ENCODE data around the gene DMD. TPM values are rescaled to one million over a fixed set of nuclear protein-coding genes. Genes with fewer than 3 reads are reported as not detected.

The DMD gene
- total RNA-seq, 2 donors from 2014 or later = 19.6 to 24.9 TPM

DNA sequence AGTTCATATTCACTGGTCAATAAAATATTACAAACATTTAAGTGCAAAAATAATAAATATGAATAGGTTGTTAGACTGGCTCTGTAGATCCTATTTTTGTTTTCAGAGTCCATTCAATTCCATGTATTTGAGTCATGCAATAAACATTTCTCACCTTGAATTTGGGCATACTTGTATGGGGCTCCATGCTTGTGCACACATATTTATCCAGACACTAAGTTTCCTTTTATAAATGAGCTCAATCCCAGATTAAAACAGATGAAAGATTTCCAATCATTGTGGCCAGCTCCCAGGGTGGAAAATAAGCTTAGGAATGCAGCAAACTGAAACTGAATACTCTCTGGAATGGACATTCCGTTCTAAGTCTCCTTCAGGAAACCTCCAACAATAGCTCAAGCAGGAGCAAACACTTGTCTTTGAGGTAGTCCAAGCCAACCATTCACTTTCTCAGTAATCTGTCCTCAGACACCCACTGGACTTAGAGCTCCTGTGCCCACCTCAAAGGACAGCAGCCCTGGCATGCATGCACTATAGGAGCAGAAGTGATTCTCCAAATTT, 16.4 kb downstream of the DMD start:
- Mint-ChIP-seq H3K9me3 (peaks cover 11% of the 10 kb centered on the region), H3K27ac (no peak overlapping the region), H3K4me1 (peaks cover 9% of the 10 kb centered on the region), H3K4me3 (no peak overlapping the region), H3K27me3 (ENCODE audit: insufficient read depth) (no peaks in the 10 kb centered on the region), H3K36me3 (ENCODE audit: low read depth) (no peaks in the 10 kb centered on the region)
- no peaks in the 10 kb centered on the region for H3K36me3 ChIP-seq (ENCODE audit: control insufficient read depth, insufficient read depth, low read length)
- no peaks in the 10 kb centered on the region for H3K4me1 ChIP-seq (ENCODE audit: control insufficient read depth, insufficient read depth, low read length)
- no peak overlapping the region for H3K9ac ChIP-seq (ENCODE audit: extremely low read depth, low read length, poor library complexity, severe bottlenecking)
- TF ChIP-seq, protein P1, sequence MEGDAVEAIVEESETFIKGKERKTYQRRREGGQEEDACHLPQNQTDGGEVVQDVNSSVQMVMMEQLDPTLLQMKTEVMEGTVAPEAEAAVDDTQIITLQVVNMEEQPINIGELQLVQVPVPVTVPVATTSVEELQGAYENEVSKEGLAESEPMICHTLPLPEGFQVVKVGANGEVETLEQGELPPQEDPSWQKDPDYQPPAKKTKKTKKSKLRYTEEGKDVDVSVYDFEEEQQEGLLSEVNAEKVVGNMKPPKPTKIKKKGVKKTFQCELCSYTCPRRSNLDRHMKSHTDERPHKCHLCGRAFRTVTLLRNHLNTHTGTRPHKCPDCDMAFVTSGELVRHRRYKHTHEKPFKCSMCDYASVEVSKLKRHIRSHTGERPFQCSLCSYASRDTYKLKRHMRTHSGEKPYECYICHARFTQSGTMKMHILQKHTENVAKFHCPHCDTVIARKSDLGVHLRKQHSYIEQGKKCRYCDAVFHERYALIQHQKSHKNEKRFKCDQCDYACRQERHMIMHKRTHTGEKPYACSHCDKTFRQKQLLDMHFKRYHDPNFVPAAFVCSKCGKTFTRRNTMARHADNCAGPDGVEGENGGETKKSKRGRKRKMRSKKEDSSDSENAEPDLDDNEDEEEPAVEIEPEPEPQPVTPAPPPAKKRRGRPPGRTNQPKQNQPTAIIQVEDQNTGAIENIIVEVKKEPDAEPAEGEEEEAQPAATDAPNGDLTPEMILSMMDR (conservative IDR thresholded peaks at IDR 0.05) = no peak
- DNase-seq = no peak
- no peaks in the 10 kb centered on the region for H3K9me3 ChIP-seq (ENCODE audit: control insufficient read depth, low read length)
- H3K27ac ChIP-seq (ENCODE audit: low read depth, low read length) = no peak overlapping the region
- H3K4me3 ChIP-seq (ENCODE audit: low read length) = no peak overlapping the region
- H3K27me3 ChIP-seq (ENCODE audit: control insufficient read depth, insufficient read depth, low read length, poor library complexity, severe bottlenecking) = no peaks in the 10 kb centered on the region
- 91 to 100% methylated on average over 1 of the region's 1 CpG for WGBS, 2 experiments (ENCODE audit: insufficient coverage in 1 of 2, insufficient read length in 1 of 2)

DNA sequence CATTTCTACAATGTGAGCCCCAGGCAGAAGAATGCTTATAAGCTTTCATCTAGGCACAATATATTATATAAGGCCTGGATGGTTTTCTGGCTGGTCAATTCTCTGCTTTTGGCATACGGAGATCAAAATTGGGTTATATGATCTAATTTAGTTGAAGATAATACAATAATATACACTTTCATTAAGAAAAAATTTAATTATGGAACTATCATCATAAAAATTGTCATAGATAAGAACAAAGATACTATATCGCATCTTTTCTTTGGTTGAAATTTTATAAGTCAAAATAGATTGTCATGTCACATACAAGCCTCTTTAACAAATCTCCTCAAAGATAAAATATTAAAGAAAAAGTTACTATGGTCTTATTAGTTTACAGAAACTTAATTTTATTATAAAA, 17.1 kb downstream of the DMD start:
- WGBS, 2 experiments (ENCODE audit: insufficient coverage in 1 of 2, insufficient read length in 1 of 2) = no CpG with 5 or more reads among the region's 2 CpGs
- Histone ChIP-seq H3K36me3 (ENCODE audit: control insufficient read depth, insufficient read depth, low read length) (no peaks in the 10 kb centered on the region), H3K27ac (ENCODE audit: low read depth, low read length) (no peak overlapping the region), H3K9ac (ENCODE audit: extremely low read depth, low read length, poor library complexity, severe bottlenecking) (no peak overlapping the region), H3K27me3 (ENCODE audit: control insufficient read depth, insufficient read depth, low read length, poor library complexity, severe bottlenecking) (no peaks in the 10 kb centered on the region), H3K9me3 (ENCODE audit: control insufficient read depth, low read length) (no peaks in the 10 kb centered on the region), H3K4me1 (ENCODE audit: control insufficient read depth, insufficient read depth, low read length) (no peaks in the 10 kb centered on the region), H3K4me3 (ENCODE audit: low read length) (no peak overlapping the region)
- Mint-ChIP-seq H3K36me3 (ENCODE audit: low read depth) (no peaks in the 10 kb centered on the region), H3K4me1 (peaks cover 9% of the 10 kb centered on the region), H3K4me3 (no peak overlapping the region), H3K27me3 (ENCODE audit: insufficient read depth) (no peaks in the 10 kb centered on the region), H3K27ac (no peak overlapping the region), H3K9me3 (peaks cover 11% of the 10 kb centered on the region)
- TF ChIP-seq, protein P1 (conservative IDR thresholded peaks at IDR 0.05) = no peak
- DNase-seq = no peak

DNA sequence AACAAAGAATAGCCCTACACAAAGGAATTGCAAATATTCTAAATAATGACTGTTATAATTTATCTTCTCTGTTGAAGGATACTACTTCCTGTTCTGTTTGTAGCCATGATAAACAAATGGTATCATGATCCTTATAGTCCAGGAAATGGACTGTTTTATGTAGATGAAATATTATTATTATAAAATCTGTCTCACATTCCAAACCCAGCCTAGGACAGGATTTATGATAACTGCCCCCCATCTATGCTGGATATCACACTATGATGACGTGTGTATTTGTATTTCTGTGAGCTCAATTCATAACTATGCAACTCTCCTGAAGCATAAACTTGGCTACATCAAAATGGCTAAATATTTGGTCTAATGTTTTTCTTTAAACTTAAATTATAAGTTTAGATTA, 21.3 kb downstream of the DMD start:
- H3K27ac Mint-ChIP-seq = no peak overlapping the region

More for the DNA sequence above, 21.3 kb downstream of the DMD start:
- Histone ChIP-seq H3K9ac (ENCODE audit: extremely low read depth, low read length, poor library complexity, severe bottlenecking) (no peak overlapping the region), H3K27ac (ENCODE audit: low read depth, low read length) (no peak overlapping the region), H3K4me3 (ENCODE audit: low read length) (no peak overlapping the region), H3K36me3 (ENCODE audit: control insufficient read depth, insufficient read depth, low read length) (no peaks in the 10 kb centered on the region), H3K4me1 (ENCODE audit: control insufficient read depth, insufficient read depth, low read length) (peaks cover 6% of the 10 kb centered on the region), H3K27me3 (ENCODE audit: control insufficient read depth, insufficient read depth, low read length, poor library complexity, severe bottlenecking) (no peaks in the 10 kb centered on the region), H3K9me3 (ENCODE audit: control insufficient read depth, low read length) (no peaks in the 10 kb centered on the region)
- DNase-seq = no peak
- WGBS, 2 experiments (ENCODE audit: insufficient coverage in 1 of 2, insufficient read length in 1 of 2) = 100% methylated on average over 1 of the region's 1 CpG; no CpG with 5 or more reads in 1 of the 2 experiments
- Mint-ChIP-seq H3K4me3 (no peak overlapping the region), H3K9me3 (no peaks in the 10 kb centered on the region), H3K27me3 (ENCODE audit: insufficient read depth) (no peaks in the 10 kb centered on the region), H3K36me3 (ENCODE audit: low read depth) (no peaks in the 10 kb centered on the region), H3K4me1 (peaks cover 32% of the 10 kb centered on the region)
- TF ChIP-seq, protein P1 (conservative IDR thresholded peaks at IDR 0.05) = no peak
